B cell (primary cell): ENCODE results near the gene PAH. TPM values are rescaled to one million over a fixed set of nuclear protein-coding genes. Genes with fewer than 3 reads are reported as not detected.

Experiments used
- ATAC-seq: fragments of 200-7000 bp; cut with Tn5 transposase; one replicate; pipeline ENCODE4 v1.10.0; 2021; ENCODE audit warnings: low read depth, mild to moderate bottlenecking, moderate number of reproducible peaks, moderate library complexity
- CTCF ChIA-PET: fragments of 350-600 bp; sonication (Branson Sonifier 250); formaldehyde crosslinking; loops from one replicate; lab custom pipeline; 2021; ENCODE audit warnings: antibody characterized with exemption, inconsistent platforms; lab: Charles Lee
- POLR2A ChIA-PET: fragments of 350-600 bp; sonication (Branson Sonifier 250); formaldehyde crosslinking; loops from one replicate; lab custom pipeline; 2021; ENCODE audit warnings: antibody characterized with exemption; lab: Charles Lee
- DNase-seq: peaks from one replicate; pipeline ENCODE4 v3.0.0; 2013
- H2AFZ ChIP-seq: 2 replicates; pipeline ENCODE4 v1.6.1; 2012; ENCODE audit warnings: mild to moderate bottlenecking, low read depth, low read length; ENCODE audit not compliant: insufficient read depth, poor library complexity, severe bottlenecking
- H3K27ac ChIP-seq, 2 donors: 1 replicate in 1 of 2; 2 replicates in 1 of 2; pipeline ENCODE4 v1.5.1; 2012 to 2013; ENCODE audit warnings: low read length in 2 of 2, mild to moderate bottlenecking in 2 of 2, moderate library complexity in 1 of 2
- H3K27me3 ChIP-seq, 4 experiments: fragments of 200-600 bp in 1 of 4; sonication (generic) in 1 of 4; replicated peaks in 1 of 4; 1 replicate in 2 of 4; 2 replicates in 2 of 4; pipeline versions ENCODE4 v1.6.1 to v1.7.0; 2013 to 2016; ENCODE audit warnings: low read length in 3 of 4, mild to moderate bottlenecking in 2 of 4, mixed read lengths in 1 of 4, moderate library complexity in 1 of 4; ENCODE audit not compliant: insufficient read depth in 4 of 4, control insufficient read depth in 3 of 4; ENCODE audit errors: control extremely low read depth in 1 of 4
- H3K36me3 ChIP-seq, 2 experiments: replicated peaks in 1 of 2; 1 replicate in 1 of 2; 2 replicates in 1 of 2; pipeline versions ENCODE4 v1.6.1 to v1.7.1; 2013; ENCODE audit warnings: low read length in 1 of 2; ENCODE audit not compliant: insufficient read depth in 2 of 2, control insufficient read depth in 1 of 2; ENCODE audit errors: control extremely low read depth in 1 of 2, extremely low read depth in 1 of 2
- H3K4me1 ChIP-seq, 2 donors: fragments of 200-600 bp in 1 of 2; sonication (generic) in 1 of 2; 1 replicate in 1 of 2; 2 replicates in 1 of 2; pipeline versions ENCODE4 v1.5.1 to v1.6.1; 2013 to 2017; ENCODE audit warnings: low read length in 2 of 2; ENCODE audit not compliant: control insufficient read depth in 2 of 2, insufficient read depth in 2 of 2
- H3K4me2 ChIP-seq: replicated peaks from 2 replicates; pipeline ENCODE3; 2012; ENCODE audit warnings: mild to moderate bottlenecking, low read depth, low read length; ENCODE audit not compliant: poor library complexity, severe bottlenecking
- H3K4me3 ChIP-seq, 5 experiments: fragments of 200-600 bp in 1 of 5; sonication (generic) in 1 of 5; 1 replicate in 3 of 5; 2 replicates in 2 of 5; pipeline versions ENCODE4 v1.5.1 to v1.7.0; 2011 to 2016; ENCODE audit warnings: low read length in 4 of 5, mild to moderate bottlenecking in 4 of 5, low read depth in 2 of 5, control low read depth in 1 of 5, moderate library complexity in 1 of 5; ENCODE audit not compliant: insufficient read depth in 1 of 5; ENCODE audit errors: control extremely low read depth in 1 of 5, extremely low read depth in 1 of 5
- H3K79me2 ChIP-seq: fragments of 200-600 bp; sonication (generic); one replicate; pipeline ENCODE4 v1.6.0; 2016; ENCODE audit warnings: low read length; ENCODE audit not compliant: control insufficient read depth, insufficient read depth
- H3K9ac ChIP-seq: fragments of 200-600 bp; sonication (generic); 2 replicates; pipeline ENCODE4 v1.6.1; 2017; ENCODE audit warnings: mild to moderate bottlenecking, low read length, moderate library complexity
- H3K9me3 ChIP-seq, 3 donors: one replicate each; pipeline versions ENCODE4 v1.6.1 to v1.7.1; 2013; ENCODE audit warnings: low read length in 2 of 3; ENCODE audit not compliant: control insufficient read depth in 2 of 3, insufficient read depth in 1 of 3; ENCODE audit errors: control extremely low read depth in 1 of 3
- H4K20me1 ChIP-seq: 2 replicates; pipeline ENCODE4 v1.6.0; 2012; ENCODE audit warnings: mild to moderate bottlenecking, low read length; ENCODE audit not compliant: insufficient read depth, control insufficient read depth, poor library complexity, severe bottlenecking
- H3K27ac Mint-ChIP-seq: one replicate; pipeline ENCODE4 v1.8.0; 2021; ENCODE audit warnings: mixed read lengths
- H3K27me3 Mint-ChIP-seq: one replicate; pipeline ENCODE4 v1.8.0; 2021; ENCODE audit warnings: mixed read lengths
- H3K4me1 Mint-ChIP-seq: one replicate; pipeline ENCODE4 v1.8.0; 2021; ENCODE audit warnings: mixed read lengths
- H3K4me3 Mint-ChIP-seq: one replicate; pipeline ENCODE4 v1.8.0; 2021; ENCODE audit warnings: mixed read lengths
- H3K9me3 Mint-ChIP-seq: one replicate; pipeline ENCODE4 v1.8.0; 2022; ENCODE audit warnings: mixed read lengths; ENCODE audit not compliant: insufficient read depth
- EZH2 ChIP-seq: IDR thresholded peaks from 2 replicates; pipeline ENCODE4 v1.6.1; 2012; ENCODE audit warnings: borderline replicate concordance, low read depth, mild to moderate bottlenecking, moderate library complexity, low read length; ENCODE audit not compliant: insufficient read depth, poor library complexity, severe bottlenecking
- WGBS: methylation state at CpG from one replicate; pipeline ENCODE4 v1.1.5; 2013; ENCODE audit warnings: missing lambda C conversion rate; ENCODE audit not compliant: insufficient coverage; 5-methylcytosine and 5-hydroxymethylcytosine counted together
- intact Hi-C: fragments of 100-400 bp; cut with micrococcal nuclease; formaldehyde crosslinking; loops from one replicate; pipeline ENCODE4 v1.10.0; 2022
- polyA plus RNA-seq: library from polyadenylated mRNA; depleted of rRNA; stranded (reverse); fragments of >200 nt; gene quantifications from 2 replicates; pipeline ENCODE4 v1.2.3, GENCODE V29; 2012
- total RNA-seq, 2 donors: library from RNA; stranded (reverse); fragments of 120-200 nt in 1 of 2; gene quantifications; 1 replicate in 1 of 2; 2 replicates in 1 of 2; pipeline versions ENCODE4 v1.2.3 to v1.2.4, GENCODE V29; 2013 to 2022
- TF ChIP-seq, protein P1 (sequence below): fragments of 200-600 bp; IDR thresholded peaks from one replicate; pipeline ENCODE4 v1.8.0; 2022; ENCODE audit warnings: antibody characterized with exemption, mild to moderate bottlenecking

The PAH gene
- total and polyA plus RNA-seq, 2 donors (not counting 1 experiment from before 2014, with no cell fraction given): 0.25 TPM; not detected in 1

DNA sequence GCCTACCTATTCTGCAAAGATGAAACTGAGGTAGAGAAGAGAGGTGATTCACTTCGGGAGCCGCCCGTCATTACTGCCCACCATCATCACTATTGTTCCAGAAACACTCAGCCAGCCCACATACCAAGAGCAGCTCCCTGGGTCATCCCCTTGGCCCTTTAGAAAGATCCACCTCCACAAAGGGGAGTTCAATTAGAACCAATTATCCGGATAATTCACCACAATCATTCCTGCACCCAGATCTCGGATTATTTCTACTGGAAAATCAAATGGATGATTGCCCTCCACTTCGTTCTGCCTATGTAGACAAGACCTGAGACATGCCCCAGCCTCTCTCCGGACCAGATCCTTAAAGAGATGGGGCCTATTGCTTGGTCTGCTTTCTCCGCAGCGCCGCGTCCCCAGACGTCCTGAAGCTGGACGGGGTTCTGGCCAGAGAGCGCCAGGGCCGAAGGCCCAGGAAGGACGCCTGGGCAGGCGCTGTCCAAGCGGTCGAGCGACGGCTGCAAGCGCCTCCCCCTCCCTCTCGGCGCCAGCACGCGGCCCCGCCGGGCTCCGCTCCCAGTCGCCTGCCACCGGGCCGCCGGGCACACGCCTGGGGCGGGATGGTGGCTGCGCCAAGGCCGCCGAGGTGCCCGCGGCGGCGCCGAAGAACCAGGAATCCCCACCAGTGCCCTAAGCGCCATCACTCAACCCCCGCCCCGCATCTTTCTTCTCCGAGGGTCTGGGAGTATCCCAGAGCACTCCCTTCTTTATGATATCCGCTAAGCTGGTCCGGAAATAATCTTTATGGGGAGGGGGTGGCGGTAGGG is 39.1 kb upstream of the PAH start:
- no peak overlapping the region for H3K4me3 ChIP-seq
- peaks cover 29% of the 10 kb centered on the region for H3K4me1 Mint-ChIP-seq
- H3K4me1 ChIP-seq: peaks cover 27 to 46% of the 10 kb centered on the region in 2 donors
- peaks cover 1 to 87% (median 61%) of the 10 kb centered on the region in 4 experiments for H3K27me3 ChIP-seq
- no peaks in the 10 kb centered on the region for H3K79me2 ChIP-seq
- H3K27me3 Mint-ChIP-seq: peaks cover 80% of the 10 kb centered on the region
- H3K9me3 ChIP-seq: peaks cover 0 to 21% (median 1%) of the 10 kb centered on the region in 3 donors
- ChIA-PET CTCF (interaction anchor here (0.7 to 2.2 kb wide), 3 partner anchors 73 to 592 kb away, joined by 3 to 10 read pairs (median 3); no protein-coding TSS in a partner anchor), POLR2A (no interaction called here)
- no peak for ATAC-seq
- TF ChIP-seq EZH2: peak; percentile 49
- TF ChIP-seq, protein P1, sequence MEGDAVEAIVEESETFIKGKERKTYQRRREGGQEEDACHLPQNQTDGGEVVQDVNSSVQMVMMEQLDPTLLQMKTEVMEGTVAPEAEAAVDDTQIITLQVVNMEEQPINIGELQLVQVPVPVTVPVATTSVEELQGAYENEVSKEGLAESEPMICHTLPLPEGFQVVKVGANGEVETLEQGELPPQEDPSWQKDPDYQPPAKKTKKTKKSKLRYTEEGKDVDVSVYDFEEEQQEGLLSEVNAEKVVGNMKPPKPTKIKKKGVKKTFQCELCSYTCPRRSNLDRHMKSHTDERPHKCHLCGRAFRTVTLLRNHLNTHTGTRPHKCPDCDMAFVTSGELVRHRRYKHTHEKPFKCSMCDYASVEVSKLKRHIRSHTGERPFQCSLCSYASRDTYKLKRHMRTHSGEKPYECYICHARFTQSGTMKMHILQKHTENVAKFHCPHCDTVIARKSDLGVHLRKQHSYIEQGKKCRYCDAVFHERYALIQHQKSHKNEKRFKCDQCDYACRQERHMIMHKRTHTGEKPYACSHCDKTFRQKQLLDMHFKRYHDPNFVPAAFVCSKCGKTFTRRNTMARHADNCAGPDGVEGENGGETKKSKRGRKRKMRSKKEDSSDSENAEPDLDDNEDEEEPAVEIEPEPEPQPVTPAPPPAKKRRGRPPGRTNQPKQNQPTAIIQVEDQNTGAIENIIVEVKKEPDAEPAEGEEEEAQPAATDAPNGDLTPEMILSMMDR: no peak
- H3K9ac ChIP-seq: no peak overlapping the region
- peak overlapping the region; percentile 91 for H3K4me2 ChIP-seq
- H3K36me3 ChIP-seq: no peaks in the 10 kb centered on the region
- WGBS: 14% methylated on average over 38 of the region's 50 CpGs
- H3K27ac Mint-ChIP-seq: no peak overlapping the region
- intact Hi-C loops: loop anchor here (10.0 kb wide), 1 partner anchor 349 kb away; no protein-coding TSS in a partner anchor
- no peak overlapping the region for H2AFZ ChIP-seq
- peak overlapping the region; percentile 48 for H3K4me3 Mint-ChIP-seq
- H4K20me1 ChIP-seq: no peaks in the 10 kb centered on the region
- peak; percentile 23 for DNase-seq
- no peak overlapping the region for H3K27ac ChIP-seq
- no peaks in the 10 kb centered on the region for H3K9me3 Mint-ChIP-seq

DNA sequence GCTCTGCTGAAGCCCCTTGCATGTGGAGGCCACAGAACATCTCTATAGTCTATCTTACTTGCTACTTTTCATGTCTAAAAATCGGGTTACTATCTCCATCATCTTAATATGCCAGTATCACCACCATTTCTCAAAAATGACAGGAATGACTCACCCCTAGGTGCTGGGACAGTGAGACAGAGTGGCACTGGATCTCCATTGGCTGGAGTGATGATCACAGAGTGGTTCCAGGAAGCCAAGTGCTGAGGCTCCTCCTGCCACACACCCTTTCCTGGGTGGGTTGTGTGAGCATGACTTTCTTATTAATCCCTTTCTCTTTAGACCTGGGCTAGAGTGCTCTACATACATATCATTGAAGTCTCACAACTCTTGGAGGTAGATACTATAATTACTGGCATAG is 37.1 kb upstream of the PAH start:
- ATAC-seq: no peak
- H3K4me3 ChIP-seq: no peak overlapping the region
- H2AFZ ChIP-seq: no peak overlapping the region
- no peak overlapping the region for H3K27ac ChIP-seq
- DNase-seq: no peak
- H3K9ac ChIP-seq: no peak overlapping the region
- Mint-ChIP-seq H3K9me3 (no peaks in the 10 kb centered on the region), H3K4me3 (no peak overlapping the region), H3K4me1 (peaks cover 33% of the 10 kb centered on the region), H3K27ac (no peak overlapping the region), H3K27me3 (peaks cover 78% of the 10 kb centered on the region)
- H4K20me1 ChIP-seq: no peaks in the 10 kb centered on the region
- 38% methylated on average over 1 of the region's 1 CpG for WGBS
- H3K27me3 ChIP-seq: peaks cover 1 to 84% (median 57%) of the 10 kb centered on the region in 4 experiments
- TF ChIP-seq, protein P1: no peak
- H3K9me3 ChIP-seq: peaks cover 0 to 16% (median 1%) of the 10 kb centered on the region in 3 donors
- peaks cover 35 to 43% of the 10 kb centered on the region in 2 donors for H3K4me1 ChIP-seq
- ChIA-PET CTCF (interaction anchor here (1.1 kb wide), 1 partner anchor 71 kb away, joined by 6 read pairs; no protein-coding TSS in a partner anchor), POLR2A (no interaction called here)
- no peak overlapping the region for H3K4me2 ChIP-seq
- H3K79me2 ChIP-seq: no peaks in the 10 kb centered on the region
- no peaks in the 10 kb centered on the region for H3K36me3 ChIP-seq
- intact Hi-C loops: loop anchor here (10.0 kb wide), 1 partner anchor 351 kb away; no protein-coding TSS in a partner anchor
